H1 (cell line): ENCODE results near the gene BEST1. TPM values are rescaled to one million over a fixed set of nuclear protein-coding genes. Genes with fewer than 3 reads are reported as not detected.

Experiments
- CTCF ChIA-PET: fragments of 300-600 bp; sonication (Branson Sonifier 250); formaldehyde crosslinking; loops from one replicate; lab custom pipeline; 2021; ENCODE audit not compliant: partially characterized antibody; lab: Charles Lee
- POLR2A ChIA-PET: fragments of 300-600 bp; sonication (Branson Sonifier 250); formaldehyde crosslinking; loops from one replicate; lab custom pipeline; 2021; ENCODE audit warnings: inconsistent platforms; ENCODE audit not compliant: partially characterized antibody; lab: Charles Lee
- DNase-seq, 2 experiments: peaks; one replicate each; pipeline versions ENCODE4 v3.0.0 to v3.0.0-alpha.2; 2010 to 2022; ENCODE audit warnings: low spot score in 2 of 2, low read depth in 1 of 2, mixed read lengths in 1 of 2
- FAIRE-seq: peaks from 2 replicates; lab custom pipeline; 2011; peaks lifted over from hg19 to GRCh38; lab: Jason Lieb, UNC
- H2AFZ ChIP-seq: 2 replicates; pipeline ENCODE4 v1.8.1; 2012; ENCODE audit warnings: low read length, inconsistent platforms
- H2AK5ac ChIP-seq: 2 replicates; pipeline ENCODE4 v1.6.1; 2013; ENCODE audit warnings: low read depth, low read length
- H2BK120ac ChIP-seq: replicated peaks from 2 replicates; pipeline ENCODE3; 2013; ENCODE audit warnings: low read depth, low read length, inconsistent platforms
- H2BK12ac ChIP-seq: 2 replicates; pipeline ENCODE4 v1.6.1; 2013; ENCODE audit warnings: low read depth, low read length
- H2BK15ac ChIP-seq: 2 replicates; pipeline ENCODE4 v1.6.1; 2013; ENCODE audit warnings: low read length
- H2BK20ac ChIP-seq: 2 replicates; pipeline ENCODE4 v1.6.1; 2013; ENCODE audit warnings: low read length
- H2BK5ac ChIP-seq: 2 replicates; pipeline ENCODE4 v1.6.1; 2013; ENCODE audit warnings: low read depth, low read length
- H3K14ac ChIP-seq: 2 replicates; pipeline ENCODE4 v1.6.1; 2013; ENCODE audit warnings: inconsistent platforms; ENCODE audit not compliant: insufficient read length
- H3K18ac ChIP-seq: 2 replicates; pipeline ENCODE4 v1.6.1; 2013; ENCODE audit warnings: low read length; ENCODE audit errors: extremely low read depth
- H3K23ac ChIP-seq: 2 replicates; pipeline ENCODE4 v1.6.1; 2013; ENCODE audit warnings: inconsistent platforms; ENCODE audit not compliant: insufficient read length
- H3K23me2 ChIP-seq: 2 replicates; pipeline ENCODE4 v1.6.1; 2013; ENCODE audit warnings: low read depth, low read length
- H3K27ac ChIP-seq: 2 replicates; pipeline ENCODE4 v1.6.1; 2011; ENCODE audit warnings: low read depth, low read length, inconsistent platforms
- H3K27me3 ChIP-seq, 4 experiments: replicated peaks in 1 of 4; 1 replicate in 1 of 4; 2 replicates in 3 of 4; pipeline versions ENCODE4 v1.6.1 to v1.8.1; 2011 to 2013; ENCODE audit warnings: low read length in 3 of 4, mild to moderate bottlenecking in 3 of 4, inconsistent platforms in 2 of 4, mixed read lengths in 2 of 4, moderate library complexity in 1 of 4; ENCODE audit not compliant: control insufficient read depth in 3 of 4, insufficient read depth in 3 of 4; ENCODE audit errors: extremely low read depth in 1 of 4
- H3K36me3 ChIP-seq, 4 experiments: 2 replicates each; pipeline versions ENCODE4 v1.6.1 to v1.8.1; 2011 to 2013; ENCODE audit warnings: mild to moderate bottlenecking in 4 of 4, low read length in 3 of 4, moderate library complexity in 2 of 4, control low read depth in 1 of 4, inconsistent platforms in 1 of 4; ENCODE audit not compliant: insufficient read depth in 4 of 4, control insufficient read depth in 2 of 4
- H3K4ac ChIP-seq: replicated peaks from 2 replicates; pipeline ENCODE3; 2013; ENCODE audit warnings: low read length, low read depth, mixed read lengths, inconsistent platforms; ENCODE audit not compliant: insufficient read length
- H3K4me1 ChIP-seq, 4 experiments: replicated peaks in 1 of 4; 1 replicate in 1 of 4; 2 replicates in 3 of 4; pipeline versions ENCODE4 v1.6.1 to v1.8.1; 2011 to 2013; ENCODE audit warnings: low read length in 3 of 4, inconsistent platforms in 2 of 4, mixed read lengths in 1 of 4; ENCODE audit not compliant: insufficient read depth in 4 of 4, control insufficient read depth in 3 of 4
- H3K4me2 ChIP-seq, 2 experiments: 2 replicates each; pipeline versions ENCODE4 v1.6.1 to v1.8.1; 2011 to 2013; ENCODE audit warnings: low read depth in 2 of 2, low read length in 2 of 2, control low read depth in 1 of 2, inconsistent platforms in 1 of 2, mild to moderate bottlenecking in 1 of 2; ENCODE audit not compliant: insufficient read depth in 1 of 2
- H3K4me3 ChIP-seq, 4 experiments: fragments of 200-600, 300-600 bp in 1 of 4; sonication (generic), shearing (Covaris generic), sonication (Bioruptor Twin) in 1 of 4; 2 replicates each; pipeline versions ENCODE4 v1.5.1 to v1.8.1; 2011 to 2016; ENCODE audit warnings: low read length in 4 of 4, low read depth in 3 of 4, control low read depth in 2 of 4, inconsistent platforms in 2 of 4, mild to moderate bottlenecking in 2 of 4, mixed read lengths in 1 of 4, moderate library complexity in 1 of 4; ENCODE audit not compliant: insufficient read depth in 2 of 4; ENCODE audit errors: extremely low read depth in 1 of 4
- H3K56ac ChIP-seq: replicated peaks from 2 replicates; pipeline ENCODE3; 2013; ENCODE audit warnings: low read depth, mild to moderate bottlenecking, mixed read lengths, low read length, inconsistent platforms; ENCODE audit not compliant: insufficient read length
- H3K79me1 ChIP-seq: 2 replicates; pipeline ENCODE4 v1.6.1; 2013; ENCODE audit warnings: low read depth, low read length, control low read depth
- H3K79me2 ChIP-seq, 2 experiments: 2 replicates each; pipeline versions ENCODE4 v1.6.1 to v1.8.1; 2012 to 2013; ENCODE audit warnings: low read length in 2 of 2, mild to moderate bottlenecking in 2 of 2, inconsistent platforms in 1 of 2; ENCODE audit not compliant: insufficient read depth in 2 of 2, control insufficient read depth in 1 of 2
- H3K9ac ChIP-seq, 4 experiments: replicated peaks in 1 of 4; 1 replicate in 1 of 4; 2 replicates in 3 of 4; pipeline versions ENCODE4 v1.6.1 to v1.8.1; 2011 to 2013; ENCODE audit warnings: low read depth in 3 of 4, low read length in 3 of 4, control low read depth in 2 of 4, mild to moderate bottlenecking in 2 of 4, moderate library complexity in 2 of 4, inconsistent platforms in 1 of 4; ENCODE audit errors: extremely low read depth in 1 of 4
- H3K9me3 ChIP-seq, 2 experiments: 2 replicates each; pipeline versions ENCODE4 v1.6.1 to v1.8.1; 2012 to 2013; ENCODE audit warnings: mild to moderate bottlenecking in 2 of 2, moderate library complexity in 2 of 2, control low read depth in 1 of 2, inconsistent platforms in 1 of 2, low read depth in 1 of 2, low read length in 1 of 2, mixed read lengths in 1 of 2; ENCODE audit not compliant: insufficient read depth in 2 of 2
- H4K20me1 ChIP-seq, 2 experiments: replicated peaks in 1 of 2; 2 replicates each; pipeline versions ENCODE3 to v1.8.1; 2011 to 2013; ENCODE audit warnings: inconsistent platforms in 2 of 2, low read length in 2 of 2, mild to moderate bottlenecking in 1 of 2; ENCODE audit not compliant: insufficient read depth in 2 of 2, control insufficient read depth in 1 of 2
- H4K5ac ChIP-seq: 2 replicates; pipeline ENCODE4 v1.6.1; 2013; ENCODE audit warnings: low read length, low read depth, mixed read lengths, inconsistent platforms; ENCODE audit not compliant: insufficient read length
- H4K8ac ChIP-seq: 2 replicates; pipeline ENCODE4 v1.8.0; 2013; ENCODE audit warnings: mild to moderate bottlenecking, moderate library complexity, low read length, inconsistent platforms; ENCODE audit not compliant: insufficient read depth; ENCODE audit errors: extremely low read depth
- H4K91ac ChIP-seq: replicated peaks from 2 replicates; pipeline ENCODE3; 2013; ENCODE audit warnings: low read length, mixed read lengths, inconsistent platforms; ENCODE audit not compliant: insufficient read length
- CEBPB ChIP-seq: IDR thresholded peaks from 2 replicates; pipeline ENCODE4 v1.6.1; 2012; ENCODE audit warnings: low read depth, low read length
- WGBS, 2 experiments: shearing (Covaris generic) in 1 of 2; methylation state at CpG; one replicate each; pipeline versions ENCODE4 v1.1.6 to v1.1.7; 2013 to 2015; ENCODE audit warnings: low lambda C conversion rate in 2 of 2, mixed read lengths in 2 of 2, inconsistent platforms in 1 of 2, low coverage in 1 of 2, missing lambda C conversion rate in 1 of 2; ENCODE audit not compliant: insufficient replicate concordance in 2 of 2, insufficient coverage in 1 of 2, insufficient read length in 1 of 2; ENCODE audit errors: extremely low coverage in 1 of 2, missing lambda C conversion rate in 1 of 2; 5-methylcytosine and 5-hydroxymethylcytosine counted together
- polyA plus RNA-seq, 7 experiments: library from polyadenylated mRNA; depleted of rRNA in 3 of 7; stranded (reverse) in 5 of 7; unstranded in 2 of 7; fragments of >200 nt in 5 of 7; fragments of 200-250 nt in 2 of 7; gene quantifications; 1 replicate in 5 of 7; 2 replicates in 1 of 7; 4 replicates in 1 of 7; pipeline versions ENCODE4 v1.2.1 to v1.2.3, GENCODE V29; 2011 to 2013; ENCODE audit warnings: missing spikeins in 2 of 7, mixed read lengths in 2 of 7
- total RNA-seq: library from RNA; stranded (reverse); fragmentation: NEBNext Ultra II Directional; extraction: Animal tissue kit (Norgen Biotek cat#: 25700); gene quantifications from 2 replicates; pipeline ENCODE4 v1.2.1, GENCODE V29; 2021

The BEST1 gene
- total and polyA plus RNA-seq, 2 of the 8 experiments (the other 6 are each of a cell fraction or from before 2014, with no cell fraction given) = 0.22 to 0.62 TPM

DNA sequence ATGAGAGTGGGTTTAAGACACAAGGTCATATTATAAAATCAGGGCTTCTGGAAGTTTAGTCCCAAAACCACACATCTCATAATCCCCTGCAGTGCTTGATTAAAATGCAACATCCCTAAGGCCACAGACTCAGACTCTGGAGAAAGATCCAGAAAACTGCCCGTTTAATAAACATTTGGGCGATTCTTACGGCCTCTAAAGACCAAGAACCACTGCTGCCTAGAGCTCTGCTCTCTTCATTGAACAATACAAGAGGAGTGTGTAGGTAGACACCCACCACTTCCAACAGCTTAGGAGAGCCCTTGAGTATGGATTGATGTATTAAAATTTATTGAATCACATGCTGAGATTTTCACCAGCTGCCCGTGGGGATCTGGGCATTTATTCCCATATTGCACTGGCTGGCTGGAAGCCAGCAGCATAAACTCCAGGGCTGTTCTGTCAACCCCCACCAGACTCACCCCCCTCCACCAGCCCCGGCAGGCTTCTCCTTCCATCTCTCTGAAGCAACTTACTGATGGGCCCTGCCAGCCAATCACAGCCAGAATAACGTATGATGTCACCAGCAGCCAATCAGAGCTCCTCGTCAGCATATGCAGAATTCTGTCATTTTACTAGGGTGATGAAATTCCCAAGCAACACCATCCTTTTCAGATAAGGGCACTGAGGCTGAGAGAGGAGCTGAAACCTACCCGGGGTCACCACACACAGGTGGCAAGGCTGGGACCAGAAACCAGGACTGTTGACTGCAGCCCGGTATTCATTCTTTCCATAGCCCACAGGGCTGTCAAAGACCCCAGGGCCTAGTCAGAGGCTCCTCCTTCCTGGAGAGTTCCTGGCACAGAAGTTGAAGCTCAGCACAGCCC, 749 bp upstream of the BEST1 start:
- no peaks in the 10 kb centered on the region for H3K36me3 ChIP-seq
- ChIA-PET CTCF (interaction anchor here (0.8 to 10.3 kb wide), 11 partner anchors 9 to 158 kb away, joined by 3 to 658 read pairs (median 45); partner anchors contain the start of gene FADS3), POLR2A (interaction anchor here (0.6 to 22.2 kb wide), 13 partner anchors 21 to 158 kb away, joined by 3 to 458 read pairs (median 4); partner anchors contain the start of gene FTH1)
- H2BK12ac ChIP-seq = peak overlapping the region; percentile 90; the same call in 1 of the 2 replicates
- no peak overlapping the region for H3K4me3 ChIP-seq
- H3K27ac ChIP-seq = no peak overlapping the region
- no peak overlapping the region for H2BK15ac ChIP-seq
- H4K5ac ChIP-seq = no peak overlapping the region
- H3K4ac ChIP-seq = no peak overlapping the region
- no peaks in the 10 kb centered on the region for H3K23me2 ChIP-seq
- H3K4me2 ChIP-seq = no peak overlapping the region
- H3K79me1 ChIP-seq = no peaks in the 10 kb centered on the region
- H3K9ac ChIP-seq = no peak overlapping the region
- H2BK120ac ChIP-seq = no peak overlapping the region
- H2BK20ac ChIP-seq = 0 out of 2 replicates have a peak overlapping the region, but pooled peaks have one; percentile 61
- H3K23ac ChIP-seq = no peak overlapping the region
- 79% methylated on average over 9 of the region's 9 CpGs; no CpG with 5 or more reads in 1 of the 2 experiments for WGBS, 2 experiments
- no peak overlapping the region for H2AFZ ChIP-seq
- peak overlapping the region; percentile 88; the same call in 1 of the 2 replicates for H2BK5ac ChIP-seq
- peak; percentile 7 for FAIRE-seq
- H3K56ac ChIP-seq = no peak overlapping the region
- H3K4me1 ChIP-seq = no peaks in the 10 kb centered on the region; a peak in 1 of 7 replicates
- H4K91ac ChIP-seq = no peak overlapping the region
- peak in 1 of 2 experiments; percentile 34 for DNase-seq
- no peak overlapping the region for H3K14ac ChIP-seq
- no peaks in the 10 kb centered on the region for H4K20me1 ChIP-seq
- H3K79me2 ChIP-seq = no peaks in the 10 kb centered on the region
- peak overlapping the region; percentile 60; the same call in 1 of the 2 replicates for H3K18ac ChIP-seq
- H2AK5ac ChIP-seq = no peak overlapping the region; the same call in 1 of the 2 replicates
- H3K27me3 ChIP-seq = peaks cover 0 to under 1% (median under 1%) of the 10 kb centered on the region in 4 experiments; a peak in 3 of 7 replicates
- no peaks in the 10 kb centered on the region for H3K9me3 ChIP-seq
- H4K8ac ChIP-seq = no peak overlapping the region
- peak; percentile 94 for TF ChIP-seq CEBPB
